K562 (cell line): ENCODE data around the gene YIF1A. TPM values are rescaled to one million over a fixed set of nuclear protein-coding genes. Genes with fewer than 3 reads are reported as not detected.

Experiments
- CEBPG ChIP-seq, 3 experiments: fragments of 200-800 bp in 1 of 3; sonication (Bioruptor generic) in 1 of 3; sonication (generic) in 1 of 3; formaldehyde crosslinking in 1 of 3; IDR thresholded peaks in 2 of 3; conservative IDR thresholded peaks in 1 of 3; 2 replicates each; pipeline versions ENCODE4 v1.6.1 to v1.8.0; 2016 to 2022; ENCODE audit warnings: missing compliant biosample characterization in 2 of 3, missing genetic modification characterization in 2 of 3, mild to moderate bottlenecking in 1 of 3, missing genetic modification reagents in 1 of 3
- GABPB2 ChIP-seq: fragments of 250-450 bp; sonication (Bioruptor Pico); conservative IDR thresholded peaks from 2 replicates; pipeline ENCODE4 v1.5.1; 2021; ENCODE audit warnings: mild to moderate bottlenecking
- KHSRP ChIP-seq: fragments of 450-650 bp; IDR thresholded peaks from 2 replicates; pipeline ENCODE4 v1.6.1; 2017
- MEF2A ChIP-seq: IDR thresholded peaks from 2 replicates; pipeline ENCODE4 v1.6.1; 2011; ENCODE audit warnings: low read depth, mild to moderate bottlenecking, low read length, moderate library complexity; ENCODE audit not compliant: control insufficient read depth
- NEUROD1 ChIP-seq: fragments of 150-350 bp; IDR thresholded peaks from 2 replicates; pipeline ENCODE4 v1.6.1; 2014; ENCODE audit warnings: borderline replicate concordance, low read length, low read depth; ENCODE audit not compliant: partially characterized antibody
- NR1H2 ChIP-seq: sonication (generic); formaldehyde crosslinking; IDR thresholded peaks from 2 replicates; pipeline ENCODE4 v1.4.0; 2020; ENCODE audit warnings: mild to moderate bottlenecking, missing genetic modification reagents
- NRF1 ChIP-seq, 2 experiments: fragments of 450-650 bp; IDR thresholded peaks in 1 of 2; conservative IDR thresholded peaks in 1 of 2; 2 replicates each; pipeline ENCODE4 v1.6.1; 2014; ENCODE audit warnings: mild to moderate bottlenecking in 2 of 2
- POLR2AphosphoS5 ChIP-seq: IDR thresholded peaks from 2 replicates; pipeline ENCODE4 v1.6.1; 2011; ENCODE audit warnings: mild to moderate bottlenecking, low read depth, low read length, moderate library complexity; ENCODE audit not compliant: control insufficient read depth, insufficient read depth
- PYGO2 ChIP-seq: fragments of 450-650 bp; IDR thresholded peaks from 2 replicates; pipeline ENCODE4 v1.6.1; 2016; ENCODE audit warnings: mild to moderate bottlenecking, missing genetic modification characterization, moderate library complexity, missing compliant biosample characterization
- STAT5A ChIP-seq: IDR thresholded peaks from 2 replicates; pipeline ENCODE4 v1.6.1; 2012; ENCODE audit warnings: low read length, inconsistent platforms, borderline replicate concordance
- U2AF1 ChIP-seq: fragments of 200-400 bp; formaldehyde crosslinking; optimal IDR thresholded peaks from 2 replicates; pipeline ENCODE3; 2017; ENCODE audit warnings: mild to moderate bottlenecking, low read depth, low read length, moderate library complexity
- YY1 ChIP-seq, 3 experiments: IDR thresholded peaks; 2 replicates each; pipeline ENCODE4 v1.6.1; 2011; ENCODE audit warnings: low read length in 2 of 3, mild to moderate bottlenecking in 2 of 3, moderate library complexity in 2 of 3, borderline replicate concordance in 1 of 3, control low read depth in 1 of 3, low read depth in 1 of 3; ENCODE audit not compliant: insufficient read depth in 3 of 3, insufficient replicate concordance in 2 of 3, control insufficient read depth in 1 of 3, insufficient read length in 1 of 3; ENCODE audit errors: extremely low read depth in 1 of 3
- ZNF316 ChIP-seq: fragments of 450-650 bp; IDR thresholded peaks from 2 replicates; pipeline ENCODE4 v1.6.1; 2016
- ZNF431 ChIP-seq: sonication (generic); formaldehyde crosslinking; IDR thresholded peaks from 2 replicates; pipeline ENCODE4 v1.8.0; 2022; ENCODE audit warnings: mild to moderate bottlenecking, missing genetic modification reagents
- ZNF644 ChIP-seq: fragments of 200-800 bp; sonication (Bioruptor generic); IDR thresholded peaks from 2 replicates; pipeline ENCODE4 v1.6.1; 2016; ENCODE audit warnings: low read depth, missing genetic modification characterization, missing compliant biosample characterization
- ZNF780A ChIP-seq: fragments of 250-450 bp; sonication (Bioruptor Pico); IDR thresholded peaks from 2 replicates; pipeline ENCODE4 v1.5.0; 2021; ENCODE audit warnings: mild to moderate bottlenecking
- polyA plus RNA-seq, 8 experiments: library from polyadenylated mRNA; depleted of rRNA in 4 of 8; stranded (reverse) in 5 of 8; unstranded in 3 of 8; fragments of >200 nt; fragmentation: Nextera tagmentation in 2 of 8; fragmentation: Illumina TruSeq in 1 of 8; extraction: Ambion mirVana in 2 of 8; extraction: Trizol in 1 of 8; gene quantifications; 2 replicates each; pipeline versions ENCODE4 v1.2.1 to v1.2.3, GENCODE V29; 2011 to 2014; ENCODE audit warnings: inconsistent platforms in 1 of 8, missing spikeins in 1 of 8
- total RNA-seq, 7 experiments: library from RNA; depleted of rRNA in 6 of 7; stranded (reverse); fragments of >200 nt in 6 of 7; fragmentation: Illumina TruSeq in 2 of 7; extraction: Trizol in 2 of 7; gene quantifications; 2 replicates each; pipeline versions ENCODE4 v1.2.1 to v1.2.3, GENCODE V29; 2011 to 2021; ENCODE audit warnings: low replicate concordance in 1 of 7
- TF ChIP-seq, protein P1 (sequence below): fragments of 450-650 bp; IDR thresholded peaks from 2 replicates; pipeline ENCODE4 v1.6.1; 2016; ENCODE audit warnings: low read depth, mild to moderate bottlenecking, moderate library complexity
- TF ChIP-seq, protein P2 (sequence below): fragments of 250-450 bp; sonication (Bioruptor Pico); IDR thresholded peaks from 2 replicates; pipeline ENCODE4 v1.5.0; 2021
- TF ChIP-seq, protein P3 (sequence below): sonication (generic); formaldehyde crosslinking; IDR thresholded peaks from 2 replicates; pipeline ENCODE4 v1.8.0; 2023; ENCODE audit warnings: mild to moderate bottlenecking, missing genetic modification reagents
- TF ChIP-seq, protein P4 (sequence below): fragments of 450-650 bp; IDR thresholded peaks from 2 replicates; pipeline ENCODE4 v1.7.0; 2016; ENCODE audit warnings: borderline replicate concordance
- TF ChIP-seq, protein P5 (sequence below): fragments of 250-450 bp; sonication (Bioruptor Pico); IDR thresholded peaks from 2 replicates; pipeline ENCODE4 v1.5.0; 2020; ENCODE audit warnings: mild to moderate bottlenecking

The YIF1A gene
- total and polyA plus RNA-seq, 9 of the 15 experiments (the other 6 are each of a cell fraction or from before 2014, with no cell fraction given) = 8.6 to 121 (median 77.2) TPM

DNA sequence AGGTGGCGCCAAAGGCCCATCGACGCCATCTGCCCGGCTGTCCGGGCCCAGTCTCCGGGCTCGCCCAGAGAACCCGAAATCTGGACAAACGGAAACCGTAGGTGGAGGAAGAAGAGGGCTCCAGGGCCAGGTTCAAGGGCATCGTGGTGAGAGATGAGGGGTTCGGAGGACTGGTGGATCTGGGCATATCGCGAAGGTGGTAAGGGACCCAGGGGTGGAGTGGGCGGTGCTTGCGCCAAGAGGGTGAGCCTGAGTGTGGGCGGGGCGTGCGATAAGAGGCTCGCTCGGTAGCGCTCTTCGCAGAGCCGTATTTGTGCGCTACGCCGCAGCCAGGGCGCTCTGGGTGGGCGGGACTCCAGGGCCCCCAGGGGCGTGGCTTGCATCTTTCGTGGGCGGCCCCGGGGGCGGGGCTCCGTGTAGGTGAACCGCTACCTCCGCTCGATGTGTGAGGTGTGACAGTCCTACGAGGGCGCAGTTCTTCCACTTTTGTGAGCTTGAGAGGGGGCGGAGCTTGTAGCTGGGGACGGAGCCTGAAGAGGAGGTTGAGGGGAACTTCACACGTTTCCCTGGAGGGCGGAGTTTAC is 23.1 kb upstream of the YIF1A start (continued):
- TF ChIP-seq YY1 (IDR thresholded peaks at IDR 0.05; ENCODE audit: borderline replicate concordance in 1 of 3, control insufficient read depth in 1 of 3, extremely low read depth in 1 of 3, insufficient read depth in 3 of 3, insufficient read length in 1 of 3, insufficient replicate concordance in 2 of 3, low read depth in 1 of 3, low read length in 2 of 3) (peak in 2 of 3 experiments; percentile 47 to 53), CEBPG (CRISPR knock-in tag; IDR thresholded peaks at IDR 0.05) (no peak; the same call in 1 of the 2 replicates), CEBPG (tag; conservative IDR thresholded peaks at IDR 0.05 in 1 of 2, IDR thresholded peaks at IDR 0.05 in 1 of 2) (no peak), MEF2A (no peak), ZNF780A (CRISPR knock-in tag) (no peak), U2AF1 (no peak), POLR2AphosphoS5 (no peak), GABPB2 (no peak), ZNF431 (CRISPR knock-in tag) (peak; percentile 78; the same call in 1 of the 2 replicates), NRF1 (conservative IDR thresholded peaks at IDR 0.05 in 1 of 2, IDR thresholded peaks at IDR 0.05 in 1 of 2) (peak; percentile 75 to 79), KHSRP (no peak), NR1H2 (CRISPR knock-in tag) (no peak; the same call in 1 of the 2 replicates), NEUROD1 (no peak), ZNF644 (tag) (no peak), PYGO2 (tag) (no peak), STAT5A (no peak), ZNF316 (no peak)
- TF ChIP-seq, protein P1, sequence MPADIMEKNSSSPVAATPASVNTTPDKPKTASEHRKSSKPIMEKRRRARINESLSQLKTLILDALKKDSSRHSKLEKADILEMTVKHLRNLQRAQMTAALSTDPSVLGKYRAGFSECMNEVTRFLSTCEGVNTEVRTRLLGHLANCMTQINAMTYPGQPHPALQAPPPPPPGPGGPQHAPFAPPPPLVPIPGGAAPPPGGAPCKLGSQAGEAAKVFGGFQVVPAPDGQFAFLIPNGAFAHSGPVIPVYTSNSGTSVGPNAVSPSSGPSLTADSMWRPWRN = no peak
- TF ChIP-seq, protein P2, sequence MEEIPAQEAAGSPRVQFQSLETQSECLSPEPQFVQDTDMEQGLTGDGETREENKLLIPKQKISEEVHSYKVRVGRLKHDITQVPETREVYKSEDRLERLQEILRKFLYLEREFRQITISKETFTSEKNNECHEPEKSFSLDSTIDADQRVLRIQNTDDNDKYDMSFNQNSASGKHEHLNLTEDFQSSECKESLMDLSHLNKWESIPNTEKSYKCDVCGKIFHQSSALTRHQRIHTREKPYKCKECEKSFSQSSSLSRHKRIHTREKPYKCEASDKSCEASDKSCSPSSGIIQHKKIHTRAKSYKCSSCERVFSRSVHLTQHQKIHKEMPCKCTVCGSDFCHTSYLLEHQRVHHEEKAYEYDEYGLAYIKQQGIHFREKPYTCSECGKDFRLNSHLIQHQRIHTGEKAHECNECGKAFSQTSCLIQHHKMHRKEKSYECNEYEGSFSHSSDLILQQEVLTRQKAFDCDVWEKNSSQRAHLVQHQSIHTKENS (CRISPR knock-in tag) = no peak
- TF ChIP-seq, protein P3, sequence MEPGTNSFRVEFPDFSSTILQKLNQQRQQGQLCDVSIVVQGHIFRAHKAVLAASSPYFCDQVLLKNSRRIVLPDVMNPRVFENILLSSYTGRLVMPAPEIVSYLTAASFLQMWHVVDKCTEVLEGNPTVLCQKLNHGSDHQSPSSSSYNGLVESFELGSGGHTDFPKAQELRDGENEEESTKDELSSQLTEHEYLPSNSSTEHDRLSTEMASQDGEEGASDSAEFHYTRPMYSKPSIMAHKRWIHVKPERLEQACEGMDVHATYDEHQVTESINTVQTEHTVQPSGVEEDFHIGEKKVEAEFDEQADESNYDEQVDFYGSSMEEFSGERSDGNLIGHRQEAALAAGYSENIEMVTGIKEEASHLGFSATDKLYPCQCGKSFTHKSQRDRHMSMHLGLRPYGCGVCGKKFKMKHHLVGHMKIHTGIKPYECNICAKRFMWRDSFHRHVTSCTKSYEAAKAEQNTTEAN (CRISPR knock-in tag) = no peak
- TF ChIP-seq, protein P4, sequence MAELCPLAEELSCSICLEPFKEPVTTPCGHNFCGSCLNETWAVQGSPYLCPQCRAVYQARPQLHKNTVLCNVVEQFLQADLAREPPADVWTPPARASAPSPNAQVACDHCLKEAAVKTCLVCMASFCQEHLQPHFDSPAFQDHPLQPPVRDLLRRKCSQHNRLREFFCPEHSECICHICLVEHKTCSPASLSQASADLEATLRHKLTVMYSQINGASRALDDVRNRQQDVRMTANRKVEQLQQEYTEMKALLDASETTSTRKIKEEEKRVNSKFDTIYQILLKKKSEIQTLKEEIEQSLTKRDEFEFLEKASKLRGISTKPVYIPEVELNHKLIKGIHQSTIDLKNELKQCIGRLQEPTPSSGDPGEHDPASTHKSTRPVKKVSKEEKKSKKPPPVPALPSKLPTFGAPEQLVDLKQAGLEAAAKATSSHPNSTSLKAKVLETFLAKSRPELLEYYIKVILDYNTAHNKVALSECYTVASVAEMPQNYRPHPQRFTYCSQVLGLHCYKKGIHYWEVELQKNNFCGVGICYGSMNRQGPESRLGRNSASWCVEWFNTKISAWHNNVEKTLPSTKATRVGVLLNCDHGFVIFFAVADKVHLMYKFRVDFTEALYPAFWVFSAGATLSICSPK = no peak
- TF ChIP-seq, protein P5, sequence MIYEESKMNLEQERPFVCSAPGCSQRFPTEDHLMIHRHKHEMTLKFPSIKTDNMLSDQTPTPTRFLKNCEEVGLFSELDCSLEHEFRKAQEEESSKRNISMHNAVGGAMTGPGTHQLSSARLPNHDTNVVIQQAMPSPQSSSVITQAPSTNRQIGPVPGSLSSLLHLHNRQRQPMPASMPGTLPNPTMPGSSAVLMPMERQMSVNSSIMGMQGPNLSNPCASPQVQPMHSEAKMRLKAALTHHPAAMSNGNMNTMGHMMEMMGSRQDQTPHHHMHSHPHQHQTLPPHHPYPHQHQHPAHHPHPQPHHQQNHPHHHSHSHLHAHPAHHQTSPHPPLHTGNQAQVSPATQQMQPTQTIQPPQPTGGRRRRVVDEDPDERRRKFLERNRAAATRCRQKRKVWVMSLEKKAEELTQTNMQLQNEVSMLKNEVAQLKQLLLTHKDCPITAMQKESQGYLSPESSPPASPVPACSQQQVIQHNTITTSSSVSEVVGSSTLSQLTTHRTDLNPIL (CRISPR knock-in tag) = no peak
